BJ (cell line): ENCODE measurements around the gene CCDC43. TPM values are rescaled to one million over a fixed set of nuclear protein-coding genes. Genes with fewer than 3 reads are reported as not detected.

ENCODE experiments used
- CTCF ChIA-PET: fragments of 350-600 bp; formaldehyde crosslinking; extraction: SDS; loops from one replicate; lab custom pipeline; 2021; ENCODE audit warnings: antibody characterized with exemption, inconsistent platforms; lab: Yijun Ruan, JAX
- POLR2A ChIA-PET: fragments of 300-600 bp; sonication (Branson Sonifier 250); formaldehyde crosslinking; extraction: SDS; loops from one replicate; lab custom pipeline; 2021; ENCODE audit warnings: antibody characterized with exemption; lab: Charles Lee
- DNase-seq: peaks from one replicate; pipeline ENCODE4 v3.0.0-alpha.2; 2011; ENCODE audit warnings: low read depth
- H3K27me3 ChIP-seq: 2 replicates; pipeline ENCODE4 v1.6.0; 2011; ENCODE audit warnings: low read length; ENCODE audit not compliant: control insufficient read depth, insufficient read depth
- H3K36me3 ChIP-seq: 2 replicates; pipeline ENCODE4 v1.5.1; 2011; ENCODE audit warnings: low read length; ENCODE audit not compliant: control insufficient read depth, insufficient read depth
- H3K4me3 ChIP-seq: 2 replicates; pipeline ENCODE4 v1.5.1; 2011; ENCODE audit warnings: low read depth, mild to moderate bottlenecking, control low read depth, low read length
- CTCF ChIP-seq: IDR thresholded peaks from 2 replicates; pipeline ENCODE4 v1.5.1; 2011; ENCODE audit warnings: low read depth, mild to moderate bottlenecking, control low read depth, inconsistent platforms, low read length, moderate library complexity; ENCODE audit not compliant: insufficient read depth
- polyA plus RNA-seq: library from polyadenylated mRNA; depleted of rRNA; stranded (reverse); fragments of >200 nt; gene quantifications from 2 replicates; pipeline ENCODE4 v1.2.3, GENCODE V29; 2011

The CCDC43 gene
- polyA plus RNA-seq, 1 experiment, result 4.7 TPM

- Histone ChIP-seq H3K4me3 (no peak overlapping the region), H3K36me3 (no peaks in the 10 kb centered on the region), H3K27me3 (no peaks in the 10 kb centered on the region)
- ChIA-PET POLR2A (no interaction called here), CTCF (interaction anchor here (0.7 to 3.7 kb wide), 14 partner anchors 10 to 176 kb away, joined by 3 to 22 read pairs (median 4); partner anchors contain the start of genes CCDC43 and DBF4B)
- peak; percentile 12 for DNase-seq
- TF ChIP-seq CTCF, result peak; percentile 64
These were observed 17.0 kb downstream of the CCDC43 start for GRCh38 chr17:44672479-44673093.

GRCh38 chr17:44666006-44666405 lies 23.6 kb downstream of the CCDC43 start:
- no peaks in the 10 kb centered on the region for H3K36me3 ChIP-seq
- no peak for DNase-seq
- no peak overlapping the region for H3K4me3 ChIP-seq
- POLR2A ChIA-PET, result no interaction called here
- TF ChIP-seq CTCF, result no peak
- H3K27me3 ChIP-seq, result no peaks in the 10 kb centered on the region
- CTCF ChIA-PET, result no interaction called here

- CTCF ChIA-PET, result no interaction called here
These were observed 24.7 kb downstream of the CCDC43 start for GRCh38 chr17:44664867-44665266.

GRCh38 chr17:44663095-44663494 lies 26.5 kb downstream of the CCDC43 start:
- H3K27me3 ChIP-seq, result no peaks in the 10 kb centered on the region
- DNase-seq, result no peak
- TF ChIP-seq CTCF, result no peak
- CTCF ChIA-PET, result no interaction called here
- POLR2A ChIA-PET, result no interaction called here
- H3K36me3 ChIP-seq, result no peaks in the 10 kb centered on the region
- H3K4me3 ChIP-seq, result no peak overlapping the region

More at GRCh38 chr17:44664867-44665266, 24.7 kb downstream of the CCDC43 start:
- Histone ChIP-seq H3K36me3 (no peaks in the 10 kb centered on the region), H3K27me3 (no peaks in the 10 kb centered on the region), H3K4me3 (no peak overlapping the region)
- no peak for TF ChIP-seq CTCF
- POLR2A ChIA-PET, result no interaction called here
- DNase-seq, result no peak

- DNase-seq, result no peak
- no peak for TF ChIP-seq CTCF
- Histone ChIP-seq H3K27me3 (peaks cover 2% of the 10 kb centered on the region), H3K36me3 (no peaks in the 10 kb centered on the region), H3K4me3 (no peak overlapping the region)
- CTCF ChIA-PET, result interaction anchor here (0.7 to 1.4 kb wide), 2 partner anchors 11 to 128 kb away, joined by 3 to 4 read pairs; no protein-coding TSS in a partner anchor
- POLR2A ChIA-PET, result no interaction called here
These were observed 27.7 kb downstream of the CCDC43 start for GRCh38 chr17:44661835-44662234.
